ENCODE results near the gene C1orf198. TPM values are rescaled to one million over a fixed set of nuclear protein-coding genes. Genes with fewer than 3 reads are reported as not detected.
"Not testable (repeated sequence)": the region's sequence is repeated elsewhere in the genome, so short reads cannot be mapped to it uniquely, and the experiment has no call there.

C1orf198 gene
- total RNA-seq, 1 donor from 2014 or later = 22.2 TPM

DNA sequence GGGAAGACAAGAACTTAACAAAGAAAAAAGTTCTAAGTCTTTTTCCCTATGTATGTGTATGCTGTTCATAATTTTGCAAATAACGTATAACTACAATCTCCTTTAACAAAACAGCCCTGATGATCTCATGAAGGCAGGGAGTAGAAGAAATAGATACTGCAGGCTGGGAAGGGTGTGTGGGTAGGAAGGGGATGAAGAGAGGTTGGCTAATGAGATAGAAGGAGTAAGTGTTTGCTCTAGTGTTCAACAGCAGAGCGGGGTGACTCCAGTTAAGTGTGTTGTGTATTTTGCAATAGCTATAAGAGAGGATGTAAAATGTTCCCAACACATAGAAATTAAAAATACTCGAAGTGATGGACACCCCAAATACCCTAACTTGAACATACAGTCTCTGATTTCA is 20.1 kb downstream of the C1orf198 start:
- H3K9me3 Mint-ChIP-seq (ENCODE audit: unreplicated experiment) = no peaks in the 10 kb centered on the region
- H3K4me1 Mint-ChIP-seq (ENCODE audit: unreplicated experiment) = peaks cover 9% of the 10 kb centered on the region
- no peak overlapping the region for H3K27ac Mint-ChIP-seq (ENCODE audit: unreplicated experiment)
- H3K27me3 Mint-ChIP-seq (ENCODE audit: unreplicated experiment) = peaks cover 9% of the 10 kb centered on the region
- peaks cover 15% of the 10 kb centered on the region for H3K36me3 Mint-ChIP-seq (ENCODE audit: low read depth, unreplicated experiment)
- TF ChIP-seq, protein P1, sequence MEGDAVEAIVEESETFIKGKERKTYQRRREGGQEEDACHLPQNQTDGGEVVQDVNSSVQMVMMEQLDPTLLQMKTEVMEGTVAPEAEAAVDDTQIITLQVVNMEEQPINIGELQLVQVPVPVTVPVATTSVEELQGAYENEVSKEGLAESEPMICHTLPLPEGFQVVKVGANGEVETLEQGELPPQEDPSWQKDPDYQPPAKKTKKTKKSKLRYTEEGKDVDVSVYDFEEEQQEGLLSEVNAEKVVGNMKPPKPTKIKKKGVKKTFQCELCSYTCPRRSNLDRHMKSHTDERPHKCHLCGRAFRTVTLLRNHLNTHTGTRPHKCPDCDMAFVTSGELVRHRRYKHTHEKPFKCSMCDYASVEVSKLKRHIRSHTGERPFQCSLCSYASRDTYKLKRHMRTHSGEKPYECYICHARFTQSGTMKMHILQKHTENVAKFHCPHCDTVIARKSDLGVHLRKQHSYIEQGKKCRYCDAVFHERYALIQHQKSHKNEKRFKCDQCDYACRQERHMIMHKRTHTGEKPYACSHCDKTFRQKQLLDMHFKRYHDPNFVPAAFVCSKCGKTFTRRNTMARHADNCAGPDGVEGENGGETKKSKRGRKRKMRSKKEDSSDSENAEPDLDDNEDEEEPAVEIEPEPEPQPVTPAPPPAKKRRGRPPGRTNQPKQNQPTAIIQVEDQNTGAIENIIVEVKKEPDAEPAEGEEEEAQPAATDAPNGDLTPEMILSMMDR (IDR thresholded peaks at IDR 0.05; ENCODE audit: unreplicated experiment) = no peak
- no peak overlapping the region for H3K4me3 Mint-ChIP-seq (ENCODE audit: unreplicated experiment)
- DNase-seq (ENCODE audit: low spot score) = no peak

DNA sequence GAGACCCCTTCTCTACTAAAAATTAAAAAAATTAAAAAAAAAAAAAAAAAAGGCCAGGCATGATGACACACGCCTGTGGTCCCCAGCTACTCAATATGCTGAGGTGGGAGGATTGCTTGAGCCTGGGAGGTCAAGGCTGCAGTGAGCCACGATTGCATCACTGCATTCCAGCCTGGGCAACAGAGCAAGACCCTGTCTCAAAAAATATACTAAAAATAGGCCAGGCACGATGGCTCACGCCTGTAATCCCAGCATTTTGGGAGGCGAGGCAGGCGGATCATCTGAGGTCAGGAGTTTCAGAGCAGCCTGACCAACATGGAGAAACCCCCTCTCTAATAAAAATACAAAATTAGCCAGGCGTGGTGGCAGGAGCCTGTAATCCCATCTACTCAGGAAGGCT is 23.1 kb downstream of the C1orf198 start:
- not testable (repeated sequence) for H3K27ac Mint-ChIP-seq (ENCODE audit: unreplicated experiment); H3K4me1 Mint-ChIP-seq (ENCODE audit: unreplicated experiment); H3K9me3 Mint-ChIP-seq (ENCODE audit: unreplicated experiment); DNase-seq (ENCODE audit: low spot score); H3K27me3 Mint-ChIP-seq (ENCODE audit: unreplicated experiment); H3K4me3 Mint-ChIP-seq (ENCODE audit: unreplicated experiment)
- H3K36me3 Mint-ChIP-seq (ENCODE audit: low read depth, unreplicated experiment) = peaks cover 14% of the 10 kb centered on the region

DNA sequence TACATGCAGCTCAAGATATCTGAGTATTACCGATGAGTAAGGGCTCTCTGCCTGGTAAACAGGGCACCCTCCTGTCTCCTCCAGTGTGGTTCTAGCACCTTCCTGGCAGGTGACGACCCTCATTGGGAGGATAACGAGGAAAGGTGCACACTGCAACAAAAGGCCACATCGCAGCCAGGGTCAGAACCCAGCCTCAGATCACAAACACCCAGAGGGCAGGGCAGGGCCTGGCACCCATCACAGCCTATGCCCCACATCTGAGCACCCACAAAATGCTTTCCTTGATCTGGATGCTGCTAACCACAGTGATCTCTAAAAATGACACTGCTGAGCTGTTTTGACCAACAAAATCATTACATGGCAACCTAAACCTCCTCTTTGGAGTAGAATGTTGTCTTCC is 23.8 kb downstream of the C1orf198 start:
- peak overlapping the region; percentile 56 for H3K4me3 Mint-ChIP-seq (ENCODE audit: unreplicated experiment)
- no peak for DNase-seq (ENCODE audit: low spot score)
- H3K9me3 Mint-ChIP-seq (ENCODE audit: unreplicated experiment) = no peaks in the 10 kb centered on the region
- H3K27ac Mint-ChIP-seq (ENCODE audit: unreplicated experiment) = no peak overlapping the region
- H3K4me1 Mint-ChIP-seq (ENCODE audit: unreplicated experiment) = peaks cover under 1% of the 10 kb centered on the region
- TF ChIP-seq, protein P1 (IDR thresholded peaks at IDR 0.05; ENCODE audit: unreplicated experiment) = no peak
- H3K27me3 Mint-ChIP-seq (ENCODE audit: unreplicated experiment) = peaks cover 5% of the 10 kb centered on the region
- peaks cover 14% of the 10 kb centered on the region for H3K36me3 Mint-ChIP-seq (ENCODE audit: low read depth, unreplicated experiment)

DNA sequence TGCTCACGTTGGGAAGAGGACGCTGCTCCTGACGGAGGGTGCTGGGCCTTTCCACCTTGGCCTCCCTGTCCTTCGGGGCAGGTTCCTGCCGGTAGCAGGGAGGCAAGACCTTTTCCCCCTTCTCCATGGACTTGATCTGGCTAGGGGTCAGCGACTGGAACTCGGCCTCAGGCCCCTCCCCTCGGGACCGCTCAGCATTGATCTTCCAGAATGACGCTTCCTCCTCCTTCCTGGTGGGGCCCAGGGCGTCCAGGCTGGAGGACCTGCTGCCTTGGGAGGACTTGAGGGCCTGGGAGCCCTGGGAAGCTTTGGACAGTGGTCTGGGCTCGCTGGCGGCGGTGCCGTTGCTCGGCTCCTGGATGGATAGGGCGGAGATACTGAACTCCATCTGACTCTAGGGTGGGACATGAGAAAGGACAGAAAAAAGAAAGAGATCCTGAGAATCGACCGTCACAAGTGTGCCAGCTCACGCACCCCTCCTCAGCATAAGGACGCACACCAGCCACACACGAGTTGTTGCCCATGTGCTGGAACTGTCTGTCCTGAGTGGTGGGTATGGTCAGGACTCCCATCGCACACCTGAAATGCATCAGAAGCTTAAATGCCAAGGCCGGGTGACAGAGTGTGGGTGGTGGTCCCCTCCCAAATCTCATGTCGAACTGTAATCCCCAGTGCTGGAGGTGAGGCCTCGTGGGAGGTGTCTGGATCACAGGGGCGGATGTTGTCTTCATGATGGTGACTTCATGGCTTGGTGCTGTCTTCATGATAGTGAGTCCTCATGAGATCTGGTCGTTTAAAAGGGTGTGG is 24.6 kb downstream of the C1orf198 start:
- DNase-seq (ENCODE audit: low spot score) = no peak
- no peak overlapping the region for H3K27ac Mint-ChIP-seq (ENCODE audit: unreplicated experiment)

DNA sequence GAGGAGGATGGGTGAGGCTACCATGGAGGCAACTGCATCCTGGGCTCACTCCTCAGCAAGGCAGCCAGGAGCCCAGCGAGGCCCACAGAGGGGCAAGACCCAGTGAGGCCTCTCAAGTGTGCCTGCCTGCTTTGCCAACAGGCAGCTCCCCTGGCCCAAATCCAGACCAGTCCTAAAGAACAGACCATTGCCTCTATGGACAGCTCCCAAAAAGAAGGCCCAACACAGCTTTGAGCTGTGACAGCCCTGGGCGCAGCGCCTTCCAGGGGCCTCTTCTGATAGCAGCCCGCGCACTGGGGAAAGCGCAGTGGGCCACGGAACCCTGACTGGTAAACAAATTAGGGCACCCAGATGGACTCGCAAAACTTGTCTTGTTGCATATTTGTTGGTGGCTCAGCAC is 25.5 kb downstream of the C1orf198 start:
- H3K27ac Mint-ChIP-seq (ENCODE audit: unreplicated experiment) = no peak overlapping the region

More for the DNA sequence above, 24.6 kb downstream of the C1orf198 start:
- Mint-ChIP-seq H3K4me3 (ENCODE audit: unreplicated experiment) (peak overlapping the region; percentile 52), H3K36me3 (ENCODE audit: low read depth, unreplicated experiment) (peaks cover 14% of the 10 kb centered on the region), H3K9me3 (ENCODE audit: unreplicated experiment) (no peaks in the 10 kb centered on the region), H3K27me3 (ENCODE audit: unreplicated experiment) (peaks cover 5% of the 10 kb centered on the region), H3K4me1 (ENCODE audit: unreplicated experiment) (no peaks in the 10 kb centered on the region)
- TF ChIP-seq, protein P1 (IDR thresholded peaks at IDR 0.05; ENCODE audit: unreplicated experiment) = no peak

More for the DNA sequence above, 25.5 kb downstream of the C1orf198 start:
- peaks cover 5% of the 10 kb centered on the region for H3K27me3 Mint-ChIP-seq (ENCODE audit: unreplicated experiment)
- no peak overlapping the region for H3K4me3 Mint-ChIP-seq (ENCODE audit: unreplicated experiment)
- DNase-seq (ENCODE audit: low spot score) = no peak
- H3K9me3 Mint-ChIP-seq (ENCODE audit: unreplicated experiment) = no peaks in the 10 kb centered on the region
- no peaks in the 10 kb centered on the region for H3K4me1 Mint-ChIP-seq (ENCODE audit: unreplicated experiment)
- TF ChIP-seq, protein P1 (IDR thresholded peaks at IDR 0.05; ENCODE audit: unreplicated experiment) = no peak
- peaks cover 18% of the 10 kb centered on the region for H3K36me3 Mint-ChIP-seq (ENCODE audit: low read depth, unreplicated experiment)
